Natural killer cell (primary cell): Measurements from ENCODE around the gene SEPHS1. TPM values are rescaled to one million over a fixed set of nuclear protein-coding genes. Genes with fewer than 3 reads are reported as not detected.
"Not testable (repeated sequence)": the region's sequence is repeated elsewhere in the genome, so short reads cannot be mapped to it uniquely, and the experiment has no call there.

Experiments used
- ATAC-seq, 3 donors: fragments of 150-1000 bp in 2 of 3; fragments of 200-7000 bp in 1 of 3; cut with Tn5 transposase; 1 replicate in 1 of 3; 2 replicates in 2 of 3; pipeline ENCODE4 v1.10.0; 2021; ENCODE audit warnings: mild to moderate bottlenecking in 2 of 3, moderate library complexity in 2 of 3
- DNase-seq, 2 donors: peaks; one replicate each; pipeline versions ENCODE4 v3.0.0 to v3.0.0-alpha.2; 2013 to 2021; ENCODE audit warnings: mixed read lengths in 1 of 2
- H3K27ac ChIP-seq: one replicate; pipeline ENCODE4 v1.5.1; 2013; ENCODE audit warnings: mild to moderate bottlenecking, low read length
- H3K27me3 ChIP-seq: one replicate; pipeline ENCODE4 v1.6.1; 2013; ENCODE audit warnings: low read length; ENCODE audit not compliant: control insufficient read depth, insufficient read depth
- H3K36me3 ChIP-seq: one replicate; pipeline ENCODE4 v1.6.1; 2013; ENCODE audit warnings: low read length; ENCODE audit not compliant: control insufficient read depth, insufficient read depth
- H3K4me1 ChIP-seq: one replicate; pipeline ENCODE4 v1.6.1; 2013; ENCODE audit warnings: low read length; ENCODE audit not compliant: control insufficient read depth, insufficient read depth
- H3K4me3 ChIP-seq: one replicate; pipeline ENCODE4 v1.5.1; 2013; ENCODE audit warnings: low read length
- H3K9me3 ChIP-seq: one replicate; pipeline ENCODE4 v1.6.1; 2013; ENCODE audit warnings: low read length; ENCODE audit not compliant: control insufficient read depth, insufficient read depth
- H3K27ac Mint-ChIP-seq, 2 donors: one replicate each; pipeline ENCODE4 v1.8.0; 2022; ENCODE audit warnings: mild to moderate bottlenecking in 2 of 2, mixed read lengths in 2 of 2, moderate library complexity in 1 of 2
- H3K27me3 Mint-ChIP-seq, 2 donors: one replicate each; pipeline ENCODE4 v1.8.0; 2022; ENCODE audit warnings: low read depth in 2 of 2, mixed read lengths in 2 of 2
- H3K36me3 Mint-ChIP-seq: one replicate; pipeline ENCODE4 v1.8.0; 2022; ENCODE audit warnings: mixed read lengths
- H3K4me1 Mint-ChIP-seq, 2 donors: one replicate each; pipeline ENCODE4 v1.8.0; 2022; ENCODE audit warnings: mixed read lengths in 2 of 2
- H3K4me3 Mint-ChIP-seq: one replicate; pipeline ENCODE4 v1.8.0; 2022; ENCODE audit warnings: mild to moderate bottlenecking, moderate library complexity, mixed read lengths
- H3K9me3 Mint-ChIP-seq, 2 donors: one replicate each; pipeline ENCODE4 v1.8.0; 2022; ENCODE audit warnings: mixed read lengths in 2 of 2
- WGBS: methylation state at CpG from one replicate; pipeline ENCODE4 v1.1.7; 2013; ENCODE audit warnings: missing lambda C conversion rate; ENCODE audit not compliant: insufficient coverage; 5-methylcytosine and 5-hydroxymethylcytosine counted together
- intact Hi-C: fragments of 100-400 bp; cut with micrococcal nuclease; formaldehyde crosslinking; loops from one replicate; pipeline ENCODE4 v1.14.2; 2022
- total RNA-seq, 4 donors: library from RNA; stranded (reverse); fragments of 120-200 nt in 1 of 4; gene quantifications; one replicate each; pipeline versions ENCODE4 v1.2.3 to v1.2.4, GENCODE V29; 2013 to 2022
- TF ChIP-seq, protein P1 (sequence below): fragments of 200-600 bp; IDR thresholded peaks from one replicate; pipeline ENCODE4 v1.8.0; 2022; ENCODE audit warnings: antibody characterized with exemption

SEPHS1 gene
- total RNA-seq, 3 donors from 2014 or later (not counting 1 experiment from before 2014, with no cell fraction given), result 20.4 to 28.2 (median 23.4) TPM

DNA sequence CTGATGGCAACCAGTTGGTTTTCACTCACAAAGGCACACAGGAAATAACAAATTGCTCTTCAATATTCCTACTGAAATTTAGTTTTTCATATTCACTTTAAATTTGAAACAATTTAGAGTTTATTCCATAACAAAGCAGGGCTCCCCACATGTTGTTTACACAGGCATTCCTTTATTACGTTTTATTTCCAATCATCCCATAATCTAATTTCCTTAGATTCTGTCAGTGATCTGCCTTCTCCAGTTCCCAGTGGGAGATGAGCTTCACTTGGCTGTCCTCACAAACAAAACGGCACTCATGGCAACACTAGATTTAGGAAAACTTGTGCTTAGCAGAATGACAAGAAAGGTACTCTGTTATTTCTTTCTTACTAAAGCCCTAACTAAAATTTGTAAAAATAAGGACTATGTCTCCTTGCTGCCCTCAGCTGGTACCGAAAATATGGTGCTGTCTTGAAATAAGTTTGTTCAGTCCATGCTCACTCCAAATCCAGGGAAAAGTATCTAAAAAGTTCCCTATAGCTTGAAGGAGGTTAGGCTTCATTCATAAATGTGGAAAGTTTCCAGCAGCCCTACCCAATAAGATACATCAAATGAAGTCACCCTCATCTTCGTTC lies 71.2 kb downstream of the SEPHS1 start:
- DNase-seq (no peak), ATAC-seq (no peak)
- Mint-ChIP-seq H3K27ac (no peak overlapping the region), H3K4me3 (no peak overlapping the region), H3K27me3 (no peaks in the 10 kb centered on the region), H3K36me3 (no peaks in the 10 kb centered on the region), H3K9me3 (no peaks in the 10 kb centered on the region), H3K4me1 (no peaks in the 10 kb centered on the region)
- Histone ChIP-seq H3K9me3 (no peaks in the 10 kb centered on the region), H3K4me1 (no peaks in the 10 kb centered on the region), H3K27me3 (no peaks in the 10 kb centered on the region), H3K36me3 (no peaks in the 10 kb centered on the region), H3K27ac (no peak overlapping the region), H3K4me3 (no peak overlapping the region)
- TF ChIP-seq, protein P1, sequence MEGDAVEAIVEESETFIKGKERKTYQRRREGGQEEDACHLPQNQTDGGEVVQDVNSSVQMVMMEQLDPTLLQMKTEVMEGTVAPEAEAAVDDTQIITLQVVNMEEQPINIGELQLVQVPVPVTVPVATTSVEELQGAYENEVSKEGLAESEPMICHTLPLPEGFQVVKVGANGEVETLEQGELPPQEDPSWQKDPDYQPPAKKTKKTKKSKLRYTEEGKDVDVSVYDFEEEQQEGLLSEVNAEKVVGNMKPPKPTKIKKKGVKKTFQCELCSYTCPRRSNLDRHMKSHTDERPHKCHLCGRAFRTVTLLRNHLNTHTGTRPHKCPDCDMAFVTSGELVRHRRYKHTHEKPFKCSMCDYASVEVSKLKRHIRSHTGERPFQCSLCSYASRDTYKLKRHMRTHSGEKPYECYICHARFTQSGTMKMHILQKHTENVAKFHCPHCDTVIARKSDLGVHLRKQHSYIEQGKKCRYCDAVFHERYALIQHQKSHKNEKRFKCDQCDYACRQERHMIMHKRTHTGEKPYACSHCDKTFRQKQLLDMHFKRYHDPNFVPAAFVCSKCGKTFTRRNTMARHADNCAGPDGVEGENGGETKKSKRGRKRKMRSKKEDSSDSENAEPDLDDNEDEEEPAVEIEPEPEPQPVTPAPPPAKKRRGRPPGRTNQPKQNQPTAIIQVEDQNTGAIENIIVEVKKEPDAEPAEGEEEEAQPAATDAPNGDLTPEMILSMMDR, result no peak
- 92% methylated on average over 3 of the region's 4 CpGs for WGBS
- intact Hi-C loops, result no loop called here

DNA sequence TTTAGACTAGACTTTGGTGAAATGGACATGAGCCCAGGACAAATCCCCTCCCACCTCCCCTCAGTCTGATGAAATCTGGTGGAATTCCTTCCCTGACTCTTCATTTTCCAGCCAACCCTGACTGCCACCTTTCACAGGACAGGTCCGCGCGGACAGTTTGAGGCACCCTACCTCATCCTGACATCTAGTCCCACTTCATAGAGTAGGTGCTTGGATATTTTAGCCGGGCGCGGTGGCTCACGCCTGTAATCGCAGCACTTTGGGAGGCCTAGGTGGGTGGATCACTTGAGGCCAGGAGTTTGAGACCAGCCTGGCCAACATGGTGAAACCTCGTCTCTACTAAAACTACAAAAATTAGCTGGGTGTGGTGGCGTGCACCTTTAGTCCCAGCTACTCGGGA lies 71.9 kb downstream of the SEPHS1 start:
- intact Hi-C loops, result not testable (repeated sequence)
- WGBS, result 98% methylated on average over 11 of the region's 11 CpGs

DNA sequence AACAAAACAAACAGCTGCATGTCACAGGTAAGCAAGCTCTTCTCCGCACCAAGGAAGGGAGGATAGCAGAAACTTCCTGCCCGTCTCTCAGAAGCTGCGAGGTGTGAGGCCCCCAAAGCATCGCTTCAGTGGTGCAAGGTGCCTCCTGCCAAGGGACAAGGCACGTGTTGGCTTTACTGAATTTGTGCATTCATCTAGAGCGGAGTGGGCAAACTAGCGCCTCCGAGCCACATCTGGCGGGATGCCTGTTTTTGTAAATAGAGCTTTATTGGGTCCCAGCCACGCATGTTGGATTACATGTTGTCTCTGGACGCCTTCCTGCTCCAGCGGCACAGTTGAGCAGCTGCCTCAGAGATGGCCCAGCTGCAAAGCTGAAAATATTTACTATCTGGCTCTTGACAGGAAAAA lies 75.9 kb downstream of the SEPHS1 start:
- ATAC-seq (no peak), DNase-seq (no peak)
- Histone ChIP-seq H3K27ac (no peak overlapping the region), H3K4me3 (no peak overlapping the region), H3K27me3 (no peaks in the 10 kb centered on the region), H3K4me1 (no peaks in the 10 kb centered on the region), H3K36me3 (no peaks in the 10 kb centered on the region), H3K9me3 (no peaks in the 10 kb centered on the region)
- Mint-ChIP-seq H3K27ac (no peak overlapping the region), H3K4me3 (no peak overlapping the region), H3K4me1 (peaks cover 0 to 5% of the 10 kb centered on the region in 2 donors), H3K27me3 (no peaks in the 10 kb centered on the region), H3K9me3 (no peaks in the 10 kb centered on the region), H3K36me3 (no peaks in the 10 kb centered on the region)
- TF ChIP-seq, protein P1, result no peak
- intact Hi-C loops, result no loop called here
- WGBS, result 89% methylated on average over 12 of the region's 12 CpGs

More for the DNA sequence above, 71.9 kb downstream of the SEPHS1 start:
- H3K9me3 Mint-ChIP-seq, H3K36me3 ChIP-seq, H3K4me3 Mint-ChIP-seq, H3K36me3 Mint-ChIP-seq, H3K4me1 ChIP-seq, ATAC-seq, DNase-seq, H3K4me3 ChIP-seq, H3K27ac Mint-ChIP-seq, H3K27ac ChIP-seq, H3K4me1 Mint-ChIP-seq, H3K9me3 ChIP-seq, H3K27me3 ChIP-seq, H3K27me3 Mint-ChIP-seq: not testable (repeated sequence)

DNA sequence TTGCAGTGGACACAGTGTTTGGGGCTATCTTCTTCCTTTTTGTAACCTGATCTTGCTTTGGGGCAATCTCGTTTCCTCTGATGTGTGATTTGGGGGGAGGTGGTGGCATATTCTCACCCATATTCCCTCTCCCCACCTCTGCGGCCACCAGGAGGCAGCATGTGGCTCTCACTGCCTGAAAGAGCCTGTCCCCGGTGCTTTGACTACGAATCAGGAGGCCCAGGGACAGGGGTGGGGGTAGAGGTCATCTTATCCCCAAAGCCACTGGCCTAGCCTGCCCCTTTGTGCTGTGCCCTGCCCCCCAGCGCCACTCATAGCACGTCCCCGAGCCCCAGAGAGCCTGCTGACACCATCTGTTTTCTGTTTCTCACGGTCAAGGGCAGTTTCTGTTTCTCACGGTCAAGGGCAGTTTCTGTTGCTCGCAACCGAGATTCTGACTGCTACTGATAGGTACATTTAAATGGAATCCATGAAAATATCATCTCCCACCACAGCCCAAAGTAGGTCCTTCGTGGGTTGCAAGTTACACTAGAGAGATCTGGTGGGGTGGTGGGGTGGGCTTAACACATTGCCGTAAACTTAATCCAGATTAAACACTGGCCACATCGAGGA lies 76.4 kb downstream of the SEPHS1 start:
- ATAC-seq (peak; percentile 51 to 75 (median 68)), DNase-seq (peak; percentile 20 to 73)
- WGBS, result 63% methylated on average over 9 of the region's 14 CpGs
- H3K27ac Mint-ChIP-seq, result peak overlapping the region in 1 of 2 donors; percentile 29
- H3K4me1 ChIP-seq, result no peaks in the 10 kb centered on the region
- H3K9me3 Mint-ChIP-seq, result no peaks in the 10 kb centered on the region
- intact Hi-C loops, result loop anchor here (1.0 kb wide), 1 partner anchor 31 kb away; no protein-coding TSS in a partner anchor
- no peak overlapping the region for H3K4me3 ChIP-seq
- H3K4me1 Mint-ChIP-seq, result peaks cover 0 to 5% of the 10 kb centered on the region in 2 donors
- no peaks in the 10 kb centered on the region for H3K9me3 ChIP-seq
- no peaks in the 10 kb centered on the region for H3K27me3 ChIP-seq
- no peak overlapping the region for H3K27ac ChIP-seq
- no peaks in the 10 kb centered on the region for H3K36me3 ChIP-seq
- no peak overlapping the region for H3K4me3 Mint-ChIP-seq
- no peaks in the 10 kb centered on the region for H3K36me3 Mint-ChIP-seq
- TF ChIP-seq, protein P1, result no peak
- H3K27me3 Mint-ChIP-seq, result no peaks in the 10 kb centered on the region
